GM12878 (cell line): ENCODE results near the gene AGRN. TPM values are rescaled to one million over a fixed set of nuclear protein-coding genes. Genes with fewer than 3 reads are reported as not detected.

Source experiments
- ATAC-seq: fragments of 200-7000 bp; cut with Tn5 transposase; 3 replicates; pipeline ENCODE4 v1.9.1; 2020; ENCODE audit warnings: mild to moderate bottlenecking, moderate library complexity
- BruUV-seq: library from RNA; stranded (reverse); fragments of 400-500 nt; replicated peaks from 2 replicates; lab custom pipeline; 2021; lab: Mats Ljungman, UMichigan
- CTCF ChIA-PET: fragments of 300-600 bp; sonication (Branson Sonifier 250); formaldehyde crosslinking; extraction: SDS; loops from one replicate; lab custom pipeline; 2021; ENCODE audit warnings: inconsistent platforms; lab: Yijun Ruan, JAX
- POLR2A ChIA-PET: fragments of 350-600 bp; formaldehyde crosslinking; extraction: SDS; loops from one replicate; lab custom pipeline; 2021; ENCODE audit warnings: inconsistent platforms; lab: Charles Lee
- RAD21 ChIA-PET: fragments of 300-600 bp; sonication (Branson Sonifier 250); formaldehyde crosslinking; loops from one replicate; lab custom pipeline; 2023; ENCODE audit warnings: antibody characterized with exemption; ENCODE audit not compliant: unreplicated experiment; lab: Charles Lee
- SMC1A ChIA-PET: fragments of 300-600 bp; sonication (Branson Sonifier 250); formaldehyde crosslinking; loops from one replicate; lab custom pipeline; 2023; ENCODE audit not compliant: unreplicated experiment, uncharacterized antibody; lab: Charles Lee
- DNase-seq: peaks from one replicate; pipeline ENCODE4 v3.0.0-alpha.2; 2011; ENCODE audit warnings: low read depth, low spot score
- FAIRE-seq: peaks from 3 replicates; lab custom pipeline; 2011; peaks lifted over from hg19 to GRCh38; lab: Jason Lieb, UNC
- H2AFZ ChIP-seq: 2 replicates; pipeline ENCODE4 v1.6.0; 2011; ENCODE audit warnings: low read depth, low read length, control low read depth; ENCODE audit not compliant: control insufficient read depth
- H3K27ac ChIP-seq: 2 replicates; pipeline ENCODE4 v1.5.1; 2011; ENCODE audit warnings: control low read depth; ENCODE audit not compliant: control insufficient read depth, insufficient read depth
- H3K27me3 ChIP-seq, 2 experiments: replicated peaks in 1 of 2; 2 replicates each; pipeline versions ENCODE4 v1.6.0 to v1.6.1; 2011; ENCODE audit warnings: low read length in 1 of 2; ENCODE audit not compliant: control insufficient read depth in 2 of 2, insufficient read depth in 2 of 2
- H3K36me3 ChIP-seq, 2 experiments: 2 replicates each; pipeline ENCODE4 v1.5.1; 2011; ENCODE audit warnings: low read length in 1 of 2; ENCODE audit not compliant: control insufficient read depth in 2 of 2, insufficient read depth in 2 of 2
- H3K4me1 ChIP-seq: 2 replicates; pipeline ENCODE4 v1.6.1; 2011; ENCODE audit warnings: mild to moderate bottlenecking, low read length, moderate library complexity, mixed read lengths; ENCODE audit not compliant: control insufficient read depth, insufficient read depth
- H3K4me2 ChIP-seq: 2 replicates; pipeline ENCODE4 v1.6.0; 2011; ENCODE audit warnings: control low read depth; ENCODE audit not compliant: control insufficient read depth, insufficient read depth
- H3K4me3 ChIP-seq: fragments of 200-600 bp; sonication (generic); 2 replicates; pipeline ENCODE4 v1.5.1; 2016
- H3K79me2 ChIP-seq: 2 replicates; pipeline ENCODE4 v1.6.0; 2011; ENCODE audit warnings: low read length; ENCODE audit not compliant: control insufficient read depth, insufficient read depth
- H3K9ac ChIP-seq: 2 replicates; pipeline ENCODE4 v1.8.0; 2011; ENCODE audit warnings: low read length, control low read depth, mixed read lengths; ENCODE audit not compliant: control insufficient read depth, insufficient read depth
- H3K9me3 ChIP-seq: replicated peaks from 3 replicates; pipeline ENCODE4 v1.5.1; 2011; ENCODE audit warnings: mild to moderate bottlenecking, low read length; ENCODE audit not compliant: control insufficient read depth, insufficient read depth
- H4K20me1 ChIP-seq: 2 replicates; pipeline ENCODE4 v1.6.0; 2011; ENCODE audit not compliant: control insufficient read depth, insufficient read depth
- ETV6 ChIP-seq, 2 experiments: fragments of 450-650 bp in 1 of 2; IDR thresholded peaks in 1 of 2; conservative IDR thresholded peaks in 1 of 2; 2 replicates each; pipeline ENCODE4 v1.6.1; 2014; ENCODE audit warnings: antibody characterized with exemption in 1 of 2, borderline replicate concordance in 1 of 2, low read depth in 1 of 2, mild to moderate bottlenecking in 1 of 2, moderate library complexity in 1 of 2
- FOXK2 ChIP-seq: fragments of 450-650 bp; IDR thresholded peaks from 2 replicates; pipeline ENCODE4 v1.6.1; 2017; ENCODE audit warnings: mild to moderate bottlenecking, moderate library complexity
- HCFC1 ChIP-seq: fragments of 150-350 bp; IDR thresholded peaks from 2 replicates; pipeline ENCODE4 v1.6.1; 2014; ENCODE audit warnings: low read length
- MEF2B ChIP-seq: fragments of 450-650 bp; IDR thresholded peaks from 2 replicates; pipeline ENCODE4 v1.6.1; 2018; ENCODE audit warnings: mild to moderate bottlenecking, moderate library complexity; ENCODE audit not compliant: partially characterized antibody, poor library complexity, severe bottlenecking
- NFXL1 ChIP-seq: fragments of 450-650 bp; IDR thresholded peaks from 2 replicates; pipeline ENCODE4 v1.6.1; 2017; ENCODE audit warnings: antibody characterized with exemption, mild to moderate bottlenecking, borderline replicate concordance
- NFYA ChIP-seq: IDR thresholded peaks from 2 replicates; pipeline ENCODE4 v1.6.1; 2011; ENCODE audit warnings: low read depth, mild to moderate bottlenecking, low read length, improper control_type of control experiment, borderline replicate concordance
- PAX8 ChIP-seq: fragments of 450-650 bp; IDR thresholded peaks from 2 replicates; pipeline ENCODE4 v1.6.1; 2017; ENCODE audit warnings: mild to moderate bottlenecking, moderate library complexity
- POLR2AphosphoS5 ChIP-seq: IDR thresholded peaks from 2 replicates; pipeline ENCODE4 v1.6.1; 2011; ENCODE audit warnings: mild to moderate bottlenecking, low read length, inconsistent platforms
- SIN3A ChIP-seq: IDR thresholded peaks from 2 replicates; pipeline ENCODE4 v1.6.1; 2012; ENCODE audit warnings: low read depth, low read length, improper control_type of control experiment
- TAF1 ChIP-seq: IDR thresholded peaks from 2 replicates; pipeline ENCODE4 v1.6.1; 2011; ENCODE audit warnings: mild to moderate bottlenecking, low read depth, low read length, borderline replicate concordance
- ZNF217 ChIP-seq: fragments of 450-650 bp; IDR thresholded peaks from 2 replicates; pipeline ENCODE4 v1.6.1; 2017; ENCODE audit warnings: antibody characterized with exemption, mild to moderate bottlenecking
- WGBS: methylation state at CpG from one replicate; pipeline ENCODE4 v1.1.6; 2016; ENCODE audit warnings: low lambda C conversion rate; ENCODE audit not compliant: insufficient replicate concordance, insufficient coverage; ENCODE audit errors: missing lambda C conversion rate; 5-methylcytosine and 5-hydroxymethylcytosine counted together
- in situ Hi-C: fragments of 300-500 bp; cut with MboI; formaldehyde crosslinking; loops from 9 replicates; pipeline ENCODE4 v1.14.3; 2018; ENCODE audit warnings: mixed read lengths
- intact Hi-C: fragments of 100-400 bp; cut with micrococcal nuclease; formaldehyde crosslinking; loops from one replicate; pipeline ENCODE4 v1.14.2; 2022; ENCODE audit not compliant: unreplicated experiment
- polyA plus RNA-seq, 11 experiments: library from polyadenylated mRNA; depleted of rRNA in 4 of 11; unstranded in 6 of 11; stranded (reverse) in 5 of 11; fragments of >200 nt; fragmentation: Nextera tagmentation in 4 of 11; fragmentation: Illumina TruSeq in 1 of 11; extraction: Ambion mirVana in 4 of 11; extraction: Trizol in 1 of 11; gene quantifications; 1 replicate in 1 of 11; 2 replicates in 10 of 11; pipeline versions ENCODE4 v1.2.1 to v1.2.3, GENCODE V29; 2011 to 2016; ENCODE audit warnings: inconsistent platforms in 2 of 11, missing spikeins in 2 of 11, low read depth in 1 of 11
- total RNA-seq, 4 experiments: library from RNA; depleted of rRNA in 3 of 4; stranded (reverse); fragments of >200 nt in 3 of 4; fragmentation: Illumina TruSeq in 1 of 4; extraction: Trizol in 1 of 4; gene quantifications; 2 replicates each; pipeline versions ENCODE4 v1.2.1 to v1.2.3, GENCODE V29; 2013 to 2021

The AGRN gene
- total and polyA plus RNA-seq, 10 of the 15 experiments (the other 5 are each of a cell fraction or from before 2014, with no cell fraction given), result 0.02 to 41.8 (median 4.1) TPM

- Histone ChIP-seq H3K79me2 (no peaks in the 10 kb centered on the region), H3K27ac (no peak overlapping the region), H3K4me3 (no peak overlapping the region), H3K4me2 (peak overlapping the region; percentile 42), H3K9ac (no peak overlapping the region; the same call in 1 of the 2 replicates), H4K20me1 (no peaks in the 10 kb centered on the region), H3K36me3 (no peaks in the 10 kb centered on the region), H3K4me1 (peaks cover 15% of the 10 kb centered on the region), H2AFZ (no peak overlapping the region), H3K27me3 (peaks cover 0 to 17% of the 10 kb centered on the region in 2 experiments; a peak in 2 of 4 replicates), H3K9me3 (no peaks in the 10 kb centered on the region)
- FAIRE-seq (no peak), DNase-seq (no peak), ATAC-seq (no peak)
- TF ChIP-seq SIN3A (no peak), TAF1 (no peak), MEF2B (no peak), PAX8 (no peak), POLR2AphosphoS5 (no peak), ZNF217 (no peak), NFYA (no peak), ETV6 (conservative IDR thresholded peaks at IDR 0.05 in 1 of 2, IDR thresholded peaks at IDR 0.05 in 1 of 2; ENCODE audit: borderline replicate concordance in 1 of 2, low read depth in 1 of 2) (no peak), HCFC1 (no peak), FOXK2 (no peak), NFXL1 (no peak)
- CTCF ChIA-PET, result interaction anchor here (1.1 kb wide), 1 partner anchor 14 kb away, joined by 3 read pairs; no protein-coding TSS in a partner anchor
- POLR2A ChIA-PET, result no interaction called here
- in situ Hi-C loops, result no loop called here
- no TSS peak for BruUV-seq
- 0% methylated on average over 5 of the region's 27 CpGs for WGBS
- intact Hi-C loops, result no loop called here
- SMC1A ChIA-PET, result no interaction called here
- RAD21 ChIA-PET, result no interaction called here
Observed at GRCh38 chr1:998745-998994, 21.2 kb upstream of the AGRN start.
